GM12801 (cell line): ENCODE measurements around the gene SOCS2.

Source experiments
- CTCF ChIP-seq: IDR thresholded peaks from one replicate; pipeline ENCODE4 v1.5.1; 2011; ENCODE audit warnings: control low read depth; ENCODE audit not compliant: insufficient read length; ENCODE audit errors: extremely low read depth

Gene SOCS2

GRCh38 chr12:93550748-93551611 lies 21.5 kb upstream of the SOCS2 start:
- no peak for TF ChIP-seq CTCF

- no peak for TF ChIP-seq CTCF
These were observed 20.0 kb upstream of the SOCS2 start for GRCh38 chr12:93552427-93552826.

GRCh38 chr12:93563807-93564538 lies 8.5 kb upstream of the SOCS2 start:
- no peak for TF ChIP-seq CTCF

GRCh38 chr12:93565760-93566159 lies 6.7 kb upstream of the SOCS2 start:
- no peak for TF ChIP-seq CTCF

GRCh38 chr12:93567174-93567573 lies 5.3 kb upstream of the SOCS2 start:
- no peak for TF ChIP-seq CTCF

- TF ChIP-seq CTCF: no peak
These were observed 4.4 kb upstream of the SOCS2 start for GRCh38 chr12:93568091-93568490.

GRCh38 chr12:93569301-93569655 lies 3.2 kb upstream of the SOCS2 start:
- TF ChIP-seq CTCF: no peak
